ENCODE results near the gene DOK7.

- TF ChIP-seq TOX (CRISPR knock-in tag; IDR thresholded peaks at IDR 0.05; ENCODE audit: borderline replicate concordance) (no peak), CSRNP3 (CRISPR knock-in tag; IDR thresholded peaks at IDR 0.05) (no peak), ZFP3 (CRISPR knock-in tag; IDR thresholded peaks at IDR 0.05) (no peak), ZC3H10 (CRISPR knock-in tag; IDR thresholded peaks at IDR 0.05) (no peak), TCF4 (CRISPR knock-in tag; IDR thresholded peaks at IDR 0.05; ENCODE audit: borderline replicate concordance) (no peak), TSHZ2 (CRISPR knock-in tag; IDR thresholded peaks at IDR 0.05) (no peak), PATZ1 (CRISPR knock-in tag; IDR thresholded peaks at IDR 0.05; ENCODE audit: borderline replicate concordance) (no peak)
Observed at GRCh38 chr4:3462321-3462789, 751 bp upstream of the DOK7 start.
